ENCODE results near the gene SCD.
A peak's percentile ranks its signal among the peaks of the same experiment; 100 is the strongest.

The SCD gene

DNA sequence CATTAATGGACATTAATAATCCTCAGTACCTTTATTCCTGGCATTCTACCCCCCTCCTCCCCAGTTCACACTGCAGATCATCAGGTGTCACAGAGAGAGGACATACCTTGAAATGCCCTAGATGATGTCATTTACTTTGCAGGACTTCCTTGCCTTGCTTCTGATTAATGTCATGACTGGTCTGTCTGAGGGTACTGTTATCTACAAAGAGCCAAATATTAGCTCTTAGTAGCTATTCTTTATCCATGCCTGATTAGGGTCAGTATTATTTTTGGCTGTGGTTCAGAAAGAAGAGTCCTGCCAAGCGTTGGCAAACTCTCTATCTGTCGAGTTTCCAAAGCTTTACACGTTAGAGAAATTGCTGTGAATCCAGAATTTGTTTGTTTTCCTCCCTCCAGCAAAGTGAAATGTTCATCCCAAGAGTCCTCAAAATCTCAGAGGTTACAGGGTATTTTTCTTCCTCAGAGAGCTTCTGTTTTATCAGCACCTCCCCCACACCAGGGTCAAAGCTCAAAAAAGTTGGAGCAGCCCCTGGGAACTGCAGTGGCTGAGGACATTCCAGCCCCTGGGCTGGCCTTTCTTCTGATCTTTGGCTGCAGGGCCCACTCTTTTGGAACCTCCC, 12.6 kb downstream of the SCD start:
- ATAC-seq (ENCODE audit: low read depth) (no peak), DNase-seq (ENCODE audit: low spot score) (no peak)
- no peaks in the 10 kb centered on the region for H3K27me3 ChIP-seq (ENCODE audit: insufficient read depth, poor library complexity, severe bottlenecking)
- no peaks in the 10 kb centered on the region for H3K9me3 ChIP-seq (ENCODE audit: severe bottlenecking)
- peaks cover 43% of the 10 kb centered on the region for H3K4me1 ChIP-seq (ENCODE audit: insufficient read depth, poor library complexity, severe bottlenecking)
- H3K27ac ChIP-seq (ENCODE audit: poor library complexity, severe bottlenecking): peak overlapping the region; percentile 91
- H3K4me3 ChIP-seq (ENCODE audit: severe bottlenecking): no peak overlapping the region
- TF ChIP-seq, protein P1, sequence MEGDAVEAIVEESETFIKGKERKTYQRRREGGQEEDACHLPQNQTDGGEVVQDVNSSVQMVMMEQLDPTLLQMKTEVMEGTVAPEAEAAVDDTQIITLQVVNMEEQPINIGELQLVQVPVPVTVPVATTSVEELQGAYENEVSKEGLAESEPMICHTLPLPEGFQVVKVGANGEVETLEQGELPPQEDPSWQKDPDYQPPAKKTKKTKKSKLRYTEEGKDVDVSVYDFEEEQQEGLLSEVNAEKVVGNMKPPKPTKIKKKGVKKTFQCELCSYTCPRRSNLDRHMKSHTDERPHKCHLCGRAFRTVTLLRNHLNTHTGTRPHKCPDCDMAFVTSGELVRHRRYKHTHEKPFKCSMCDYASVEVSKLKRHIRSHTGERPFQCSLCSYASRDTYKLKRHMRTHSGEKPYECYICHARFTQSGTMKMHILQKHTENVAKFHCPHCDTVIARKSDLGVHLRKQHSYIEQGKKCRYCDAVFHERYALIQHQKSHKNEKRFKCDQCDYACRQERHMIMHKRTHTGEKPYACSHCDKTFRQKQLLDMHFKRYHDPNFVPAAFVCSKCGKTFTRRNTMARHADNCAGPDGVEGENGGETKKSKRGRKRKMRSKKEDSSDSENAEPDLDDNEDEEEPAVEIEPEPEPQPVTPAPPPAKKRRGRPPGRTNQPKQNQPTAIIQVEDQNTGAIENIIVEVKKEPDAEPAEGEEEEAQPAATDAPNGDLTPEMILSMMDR (IDR thresholded peaks at IDR 0.05; ENCODE audit: poor library complexity, severe bottlenecking): no peak
- peaks cover 94% of the 10 kb centered on the region for H3K36me3 ChIP-seq (ENCODE audit: low read depth)

DNA sequence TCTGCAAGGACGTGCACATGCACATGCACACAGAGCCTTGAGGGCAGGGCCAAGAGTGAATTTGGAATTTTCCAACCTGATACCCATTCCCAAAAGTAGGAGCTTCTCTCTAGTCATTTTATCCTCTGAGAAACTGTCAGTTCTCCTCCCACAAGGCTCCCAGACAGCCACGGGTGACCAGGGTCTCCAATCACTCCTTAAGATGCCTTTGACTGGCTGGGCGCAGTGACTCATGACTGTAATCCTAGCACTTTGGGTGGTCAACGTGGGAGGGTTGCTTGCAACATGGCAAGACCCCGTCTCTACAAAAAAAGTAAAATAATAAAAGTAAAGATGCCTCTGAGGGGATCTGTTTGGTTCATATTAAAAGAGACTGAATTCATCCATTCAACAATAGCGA, 13.2 kb downstream of the SCD start:
- TF ChIP-seq, protein P1 (IDR thresholded peaks at IDR 0.05; ENCODE audit: poor library complexity, severe bottlenecking): no peak
- H3K27me3 ChIP-seq (ENCODE audit: insufficient read depth, poor library complexity, severe bottlenecking): no peaks in the 10 kb centered on the region
- H3K4me1 ChIP-seq (ENCODE audit: insufficient read depth, poor library complexity, severe bottlenecking): peaks cover 45% of the 10 kb centered on the region
- no peaks in the 10 kb centered on the region for H3K9me3 ChIP-seq (ENCODE audit: severe bottlenecking)
- ATAC-seq (ENCODE audit: low read depth): no peak
- no peak overlapping the region for H3K4me3 ChIP-seq (ENCODE audit: severe bottlenecking)
- peaks cover 88% of the 10 kb centered on the region for H3K36me3 ChIP-seq (ENCODE audit: low read depth)
- peak overlapping the region; percentile 91 for H3K27ac ChIP-seq (ENCODE audit: poor library complexity, severe bottlenecking)
- DNase-seq (ENCODE audit: low spot score): no peak

DNA sequence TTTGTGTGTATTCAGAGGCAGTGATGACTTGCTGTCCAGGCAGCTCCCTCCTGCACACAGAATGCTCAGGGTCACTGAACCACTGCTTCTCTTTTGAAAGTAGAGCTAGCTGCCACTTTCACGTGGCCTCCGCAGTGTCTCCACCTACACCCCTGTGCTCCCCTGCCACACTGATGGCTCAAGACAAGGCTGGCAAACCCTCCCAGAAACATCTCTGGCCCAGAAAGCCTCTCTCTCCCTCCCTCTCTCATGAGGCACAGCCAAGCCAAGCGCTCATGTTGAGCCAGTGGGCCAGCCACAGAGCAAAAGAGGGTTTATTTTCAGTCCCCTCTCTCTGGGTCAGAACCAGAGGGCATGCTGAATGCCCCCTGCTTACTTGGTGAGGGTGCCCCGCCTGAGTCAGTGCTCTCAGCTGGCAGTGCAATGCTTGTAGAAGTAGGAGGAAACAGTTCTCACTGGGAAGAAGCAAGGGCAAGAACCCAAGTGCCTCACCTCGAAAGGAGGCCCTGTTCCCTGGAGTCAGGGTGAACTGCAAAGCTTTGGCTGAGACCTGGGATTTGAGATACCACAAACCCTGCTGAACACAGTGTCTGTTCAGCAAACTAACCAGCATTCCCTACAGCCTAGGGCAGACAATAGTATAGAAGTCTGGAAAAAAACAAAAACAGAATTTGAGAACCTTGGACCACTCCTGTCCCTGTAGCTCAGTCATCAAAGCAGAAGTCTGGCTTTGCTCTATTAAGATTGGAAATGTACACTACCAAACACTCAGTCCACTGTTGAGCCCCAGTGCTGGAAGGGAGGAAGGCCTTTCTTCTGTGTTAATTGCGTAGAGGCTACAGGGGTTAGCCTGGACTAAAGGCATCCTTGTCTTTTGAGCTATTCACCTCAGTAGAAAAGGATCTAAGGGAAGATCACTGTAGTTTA, 15.8 kb downstream of the SCD start:
- Histone ChIP-seq H3K4me3 (ENCODE audit: severe bottlenecking) (no peak overlapping the region), H3K36me3 (ENCODE audit: low read depth) (peaks cover 62% of the 10 kb centered on the region), H3K27me3 (ENCODE audit: insufficient read depth, poor library complexity, severe bottlenecking) (no peaks in the 10 kb centered on the region), H3K4me1 (ENCODE audit: insufficient read depth, poor library complexity, severe bottlenecking) (peaks cover 27% of the 10 kb centered on the region), H3K27ac (ENCODE audit: poor library complexity, severe bottlenecking) (peak overlapping the region; percentile 91), H3K9me3 (ENCODE audit: severe bottlenecking) (no peaks in the 10 kb centered on the region)
- TF ChIP-seq, protein P1 (IDR thresholded peaks at IDR 0.05; ENCODE audit: poor library complexity, severe bottlenecking): no peak
- no peak for DNase-seq (ENCODE audit: low spot score)
- peak; percentile 5 for ATAC-seq (ENCODE audit: low read depth)

DNA sequence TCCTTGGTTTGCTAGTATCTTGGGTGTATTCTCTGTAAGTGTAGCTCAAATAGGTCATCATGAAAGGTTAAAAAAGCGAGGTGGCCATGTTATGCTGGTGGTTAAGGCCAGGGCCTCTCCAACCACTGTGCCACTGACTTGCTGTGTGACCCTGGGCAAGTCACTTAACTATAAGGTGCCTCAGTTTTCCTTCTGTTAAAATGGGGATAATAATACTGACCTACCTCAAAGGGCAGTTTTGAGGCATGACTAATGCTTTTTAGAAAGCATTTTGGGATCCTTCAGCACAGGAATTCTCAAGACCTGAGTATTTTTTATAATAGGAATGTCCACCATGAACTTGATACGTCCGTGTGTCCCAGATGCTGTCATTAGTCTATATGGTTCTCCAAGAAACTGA, 17.1 kb downstream of the SCD start:
- H3K27ac ChIP-seq (ENCODE audit: poor library complexity, severe bottlenecking): peak overlapping the region; percentile 91

More for the DNA sequence above, 17.1 kb downstream of the SCD start:
- Histone ChIP-seq H3K27me3 (ENCODE audit: insufficient read depth, poor library complexity, severe bottlenecking) (no peaks in the 10 kb centered on the region), H3K9me3 (ENCODE audit: severe bottlenecking) (no peaks in the 10 kb centered on the region), H3K4me3 (ENCODE audit: severe bottlenecking) (no peak overlapping the region), H3K4me1 (ENCODE audit: insufficient read depth, poor library complexity, severe bottlenecking) (peaks cover 24% of the 10 kb centered on the region), H3K36me3 (ENCODE audit: low read depth) (peaks cover 49% of the 10 kb centered on the region)
- ATAC-seq (ENCODE audit: low read depth) (no peak; the same call in none of the 3 replicates), DNase-seq (ENCODE audit: low spot score) (no peak)
- TF ChIP-seq, protein P1 (IDR thresholded peaks at IDR 0.05; ENCODE audit: poor library complexity, severe bottlenecking): no peak
